ENCODE results near the gene ZNF638.

The ZNF638 gene

GRCh38 chr2:71337776-71338175 is 6.2 kb downstream of the ZNF638 start (continued):
- TF ChIP-seq OSR1 (CRISPR knock-in tag; IDR thresholded peaks at IDR 0.05) (no peak), ISL1 (CRISPR knock-in tag; IDR thresholded peaks at IDR 0.05) (no peak), TCF4 (CRISPR knock-in tag; IDR thresholded peaks at IDR 0.05; ENCODE audit: borderline replicate concordance) (peak; percentile 75), CSRNP3 (CRISPR knock-in tag; IDR thresholded peaks at IDR 0.05) (no peak)
- TF ChIP-seq, protein P1, sequence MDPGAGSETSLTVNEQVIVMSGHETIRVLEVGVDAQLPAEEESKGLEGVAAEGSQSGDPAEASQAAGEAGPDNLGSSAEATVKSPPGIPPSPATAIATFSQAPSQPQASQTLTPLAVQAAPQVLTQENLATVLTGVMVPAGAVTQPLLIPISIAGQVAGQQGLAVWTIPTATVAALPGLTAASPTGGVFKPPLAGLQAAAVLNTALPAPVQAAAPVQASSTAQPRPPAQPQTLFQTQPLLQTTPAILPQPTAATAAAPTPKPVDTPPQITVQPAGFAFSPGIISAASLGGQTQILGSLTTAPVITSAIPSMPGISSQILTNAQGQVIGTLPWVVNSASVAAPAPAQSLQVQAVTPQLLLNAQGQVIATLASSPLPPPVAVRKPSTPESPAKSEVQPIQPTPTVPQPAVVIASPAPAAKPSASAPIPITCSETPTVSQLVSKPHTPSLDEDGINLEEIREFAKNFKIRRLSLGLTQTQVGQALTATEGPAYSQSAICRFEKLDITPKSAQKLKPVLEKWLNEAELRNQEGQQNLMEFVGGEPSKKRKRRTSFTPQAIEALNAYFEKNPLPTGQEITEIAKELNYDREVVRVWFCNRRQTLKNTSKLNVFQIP (CRISPR knock-in tag; IDR thresholded peaks at IDR 0.05; ENCODE audit: borderline replicate concordance, low read depth), result no peak

DNA sequence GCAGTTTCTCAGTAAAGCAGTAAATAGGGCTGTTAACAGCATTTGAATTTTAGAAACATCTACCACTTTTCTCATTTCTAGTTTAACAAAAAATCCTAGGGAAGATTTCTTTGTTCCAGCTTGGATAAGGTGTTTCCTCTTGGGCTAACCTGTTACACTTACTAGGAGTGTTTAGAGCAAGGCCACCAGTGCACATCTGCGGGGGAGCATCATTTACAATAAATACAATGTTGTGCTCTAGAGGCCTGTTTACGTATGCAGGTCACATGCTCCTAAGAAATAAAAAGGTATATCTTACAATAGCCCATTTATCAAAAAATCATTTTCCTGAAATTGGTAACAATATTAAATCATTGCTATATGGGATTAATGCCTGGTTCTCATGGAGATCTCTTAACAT is 8.1 kb downstream of the ZNF638 start:
- TF ChIP-seq, protein P2, sequence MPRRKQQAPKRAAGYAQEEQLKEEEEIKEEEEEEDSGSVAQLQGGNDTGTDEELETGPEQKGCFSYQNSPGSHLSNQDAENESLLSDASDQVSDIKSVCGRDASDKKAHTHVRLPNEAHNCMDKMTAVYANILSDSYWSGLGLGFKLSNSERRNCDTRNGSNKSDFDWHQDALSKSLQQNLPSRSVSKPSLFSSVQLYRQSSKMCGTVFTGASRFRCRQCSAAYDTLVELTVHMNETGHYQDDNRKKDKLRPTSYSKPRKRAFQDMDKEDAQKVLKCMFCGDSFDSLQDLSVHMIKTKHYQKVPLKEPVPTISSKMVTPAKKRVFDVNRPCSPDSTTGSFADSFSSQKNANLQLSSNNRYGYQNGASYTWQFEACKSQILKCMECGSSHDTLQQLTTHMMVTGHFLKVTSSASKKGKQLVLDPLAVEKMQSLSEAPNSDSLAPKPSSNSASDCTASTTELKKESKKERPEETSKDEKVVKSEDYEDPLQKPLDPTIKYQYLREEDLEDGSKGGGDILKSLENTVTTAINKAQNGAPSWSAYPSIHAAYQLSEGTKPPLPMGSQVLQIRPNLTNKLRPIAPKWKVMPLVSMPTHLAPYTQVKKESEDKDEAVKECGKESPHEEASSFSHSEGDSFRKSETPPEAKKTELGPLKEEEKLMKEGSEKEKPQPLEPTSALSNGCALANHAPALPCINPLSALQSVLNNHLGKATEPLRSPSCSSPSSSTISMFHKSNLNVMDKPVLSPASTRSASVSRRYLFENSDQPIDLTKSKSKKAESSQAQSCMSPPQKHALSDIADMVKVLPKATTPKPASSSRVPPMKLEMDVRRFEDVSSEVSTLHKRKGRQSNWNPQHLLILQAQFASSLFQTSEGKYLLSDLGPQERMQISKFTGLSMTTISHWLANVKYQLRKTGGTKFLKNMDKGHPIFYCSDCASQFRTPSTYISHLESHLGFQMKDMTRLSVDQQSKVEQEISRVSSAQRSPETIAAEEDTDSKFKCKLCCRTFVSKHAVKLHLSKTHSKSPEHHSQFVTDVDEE (CRISPR knock-in tag; IDR thresholded peaks at IDR 0.05), result no peak
- TF ChIP-seq ZNF8 (CRISPR knock-in tag; IDR thresholded peaks at IDR 0.05), result no peak
- TF ChIP-seq ZFP3 (CRISPR knock-in tag; IDR thresholded peaks at IDR 0.05), result no peak
- TF ChIP-seq, protein P1 (CRISPR knock-in tag; IDR thresholded peaks at IDR 0.05; ENCODE audit: borderline replicate concordance, low read depth), result no peak
- no peak for TF ChIP-seq ZNF565 (CRISPR knock-in tag; conservative IDR thresholded peaks at IDR 0.05; ENCODE audit: low read depth)
- no peak for TF ChIP-seq ZFP30 (CRISPR knock-in tag; IDR thresholded peaks at IDR 0.05)
- TF ChIP-seq TCF4 (CRISPR knock-in tag; IDR thresholded peaks at IDR 0.05; ENCODE audit: borderline replicate concordance), result no peak
- TF ChIP-seq ARNTL (CRISPR knock-in tag; IDR thresholded peaks at IDR 0.05; ENCODE audit: borderline replicate concordance, low read depth), result no peak
- TF ChIP-seq OSR1 (CRISPR knock-in tag; IDR thresholded peaks at IDR 0.05), result no peak
- ATAC-seq, result no peak

- no peak for TF ChIP-seq ARNTL (CRISPR knock-in tag; IDR thresholded peaks at IDR 0.05; ENCODE audit: borderline replicate concordance, low read depth)
- TF ChIP-seq ZC3H10 (CRISPR knock-in tag; IDR thresholded peaks at IDR 0.05), result no peak
- TF ChIP-seq ZNF565 (CRISPR knock-in tag; conservative IDR thresholded peaks at IDR 0.05; ENCODE audit: low read depth), result no peak
- TF ChIP-seq, protein P1 (CRISPR knock-in tag; IDR thresholded peaks at IDR 0.05; ENCODE audit: borderline replicate concordance, low read depth), result no peak
- TF ChIP-seq BACH2 (CRISPR knock-in tag; IDR thresholded peaks at IDR 0.05; ENCODE audit: borderline replicate concordance), result no peak
- TF ChIP-seq ZFP30 (CRISPR knock-in tag; IDR thresholded peaks at IDR 0.05), result no peak
- no peak for TF ChIP-seq ZNF8 (CRISPR knock-in tag; IDR thresholded peaks at IDR 0.05)
- no peak for TF ChIP-seq ZNF70 (CRISPR knock-in tag; IDR thresholded peaks at IDR 0.05)
- ATAC-seq, result no peak
These were observed 8.6 kb downstream of the ZNF638 start for GRCh38 chr2:71340176-71340575.

DNA sequence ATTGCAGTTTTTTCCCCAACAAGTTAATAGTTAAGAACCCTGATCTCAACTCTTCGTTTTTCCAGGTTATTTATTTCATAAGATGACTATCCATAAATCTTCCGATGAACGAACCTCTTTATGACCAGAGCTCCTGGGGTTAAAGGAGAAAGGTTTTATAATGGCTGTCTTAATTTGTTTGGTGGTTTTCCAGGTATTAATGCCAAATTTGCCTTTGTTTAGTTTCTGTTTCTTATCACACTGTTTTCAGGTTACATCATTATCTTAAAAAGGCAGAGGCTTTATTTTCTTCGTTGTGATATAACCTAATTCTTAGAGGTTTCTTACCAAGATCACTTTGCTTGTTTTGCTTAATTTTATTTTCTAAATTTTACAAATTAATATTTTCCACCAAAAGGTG is 10.1 kb downstream of the ZNF638 start:
- ATAC-seq, result no peak

More for the DNA sequence above, 10.1 kb downstream of the ZNF638 start:
- TF ChIP-seq, protein P3, sequence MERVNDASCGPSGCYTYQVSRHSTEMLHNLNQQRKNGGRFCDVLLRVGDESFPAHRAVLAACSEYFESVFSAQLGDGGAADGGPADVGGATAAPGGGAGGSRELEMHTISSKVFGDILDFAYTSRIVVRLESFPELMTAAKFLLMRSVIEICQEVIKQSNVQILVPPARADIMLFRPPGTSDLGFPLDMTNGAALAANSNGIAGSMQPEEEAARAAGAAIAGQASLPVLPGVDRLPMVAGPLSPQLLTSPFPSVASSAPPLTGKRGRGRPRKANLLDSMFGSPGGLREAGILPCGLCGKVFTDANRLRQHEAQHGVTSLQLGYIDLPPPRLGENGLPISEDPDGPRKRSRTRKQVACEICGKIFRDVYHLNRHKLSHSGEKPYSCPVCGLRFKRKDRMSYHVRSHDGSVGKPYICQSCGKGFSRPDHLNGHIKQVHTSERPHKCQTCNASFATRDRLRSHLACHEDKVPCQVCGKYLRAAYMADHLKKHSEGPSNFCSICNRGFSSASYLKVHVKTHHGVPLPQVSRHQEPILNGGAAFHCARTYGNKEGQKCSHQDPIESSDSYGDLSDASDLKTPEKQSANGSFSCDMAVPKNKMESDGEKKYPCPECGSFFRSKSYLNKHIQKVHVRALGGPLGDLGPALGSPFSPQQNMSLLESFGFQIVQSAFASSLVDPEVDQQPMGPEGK (CRISPR knock-in tag; IDR thresholded peaks at IDR 0.05; ENCODE audit: borderline replicate concordance), result no peak
- TF ChIP-seq, protein P1 (CRISPR knock-in tag; IDR thresholded peaks at IDR 0.05; ENCODE audit: borderline replicate concordance, low read depth), result no peak
- TF ChIP-seq TCF4 (CRISPR knock-in tag; IDR thresholded peaks at IDR 0.05; ENCODE audit: borderline replicate concordance) (no peak), BACH2 (CRISPR knock-in tag; IDR thresholded peaks at IDR 0.05; ENCODE audit: borderline replicate concordance) (no peak), OSR1 (CRISPR knock-in tag; IDR thresholded peaks at IDR 0.05) (no peak), ESRRG (CRISPR knock-in tag; IDR thresholded peaks at IDR 0.05) (no peak), ARNTL (CRISPR knock-in tag; IDR thresholded peaks at IDR 0.05; ENCODE audit: borderline replicate concordance, low read depth) (no peak), ISL1 (CRISPR knock-in tag; IDR thresholded peaks at IDR 0.05) (no peak), TOX (CRISPR knock-in tag; IDR thresholded peaks at IDR 0.05; ENCODE audit: borderline replicate concordance) (no peak), ZC3H10 (CRISPR knock-in tag; IDR thresholded peaks at IDR 0.05) (no peak), PPARA (CRISPR knock-in tag; IDR thresholded peaks at IDR 0.05; ENCODE audit: borderline replicate concordance) (no peak)
